ENCODE measurements around the gene C19orf38.

Gene C19orf38, protein sequence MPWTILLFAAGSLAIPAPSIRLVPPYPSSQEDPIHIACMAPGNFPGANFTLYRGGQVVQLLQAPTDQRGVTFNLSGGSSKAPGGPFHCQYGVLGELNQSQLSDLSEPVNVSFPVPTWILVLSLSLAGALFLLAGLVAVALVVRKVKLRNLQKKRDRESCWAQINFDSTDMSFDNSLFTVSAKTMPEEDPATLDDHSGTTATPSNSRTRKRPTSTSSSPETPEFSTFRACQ

DNA sequence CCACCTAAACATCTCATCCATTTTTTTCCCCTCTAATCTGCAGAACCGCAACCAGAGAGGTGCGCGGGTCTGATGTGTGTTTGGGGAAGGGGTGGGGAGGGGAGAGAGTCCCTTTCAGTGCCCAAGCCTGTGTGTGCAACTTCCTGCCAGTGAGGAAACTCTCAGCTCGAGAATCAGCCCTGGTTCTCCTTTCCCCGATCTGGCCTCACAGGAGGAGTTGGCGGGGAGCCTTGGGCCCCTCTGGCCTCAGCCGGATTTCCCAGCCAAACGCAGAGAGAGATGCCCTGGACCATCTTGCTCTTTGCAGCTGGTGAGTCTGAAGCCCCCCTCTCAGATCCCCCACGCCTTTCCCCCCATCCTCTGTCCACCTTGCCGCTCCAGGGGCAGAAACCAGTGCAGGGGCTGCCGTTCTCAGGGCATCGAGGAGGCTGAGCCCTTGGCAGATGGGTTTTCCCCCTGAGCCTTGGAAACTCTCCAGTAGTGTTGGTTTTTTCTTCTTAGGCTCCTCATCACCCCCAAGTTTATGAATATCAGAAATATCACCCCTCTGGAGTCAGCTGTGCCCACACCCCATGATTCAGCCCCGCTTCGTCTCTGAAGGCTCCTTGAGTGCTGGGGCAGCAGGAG is at the start of gene C19orf38:
TSS of gene C19orf38 (plus strand) at position 186 of the 627 bp plus-strand sequence. CDS start at position 280, 94 bp downstream.
- DNase-seq, result peak in 1 of 51 donors; percentile 13

DNA sequence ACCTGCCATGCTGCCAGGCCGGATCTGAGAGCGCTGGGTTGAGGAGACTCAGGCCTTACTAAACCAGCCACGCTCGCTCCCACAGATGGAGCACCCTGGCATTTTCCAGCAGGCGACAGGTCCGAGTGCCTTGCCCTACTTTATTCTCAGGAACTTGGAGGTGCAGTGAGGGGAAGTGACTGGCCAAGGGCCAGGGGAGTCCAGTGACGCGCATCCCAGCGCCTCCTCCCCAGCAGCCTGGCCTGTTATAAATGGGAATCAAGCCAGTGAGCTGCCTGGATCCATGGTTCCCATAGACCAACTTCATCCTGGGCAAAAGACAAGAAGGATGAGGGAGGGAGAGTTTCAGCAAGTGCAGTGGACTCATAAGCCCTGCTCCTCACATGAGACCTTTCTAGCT is 47.7 kb upstream of the C19orf38 start:
- peak in 20 of 51 donors; percentile 4 to 49 (median 24) for DNase-seq

DNA sequence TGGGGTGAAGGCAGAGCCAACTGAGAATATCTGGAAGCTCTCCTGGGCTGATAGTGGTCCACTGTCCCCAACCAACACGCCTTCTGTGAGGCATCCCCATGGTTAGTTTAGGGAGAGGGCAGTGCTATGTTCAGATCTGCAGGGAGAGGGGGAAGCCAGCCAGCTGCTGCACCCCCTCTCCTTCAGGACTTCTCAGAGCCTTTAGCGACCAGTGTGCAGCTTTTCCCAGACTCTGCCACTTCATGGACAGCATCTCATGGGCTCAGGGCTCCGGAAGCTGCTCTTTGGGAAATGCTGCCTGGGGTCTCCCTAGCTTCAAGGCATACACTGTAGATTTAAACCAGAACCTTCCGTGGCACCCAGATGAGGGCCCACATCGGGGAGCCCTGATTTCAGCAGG is 45.7 kb upstream of the C19orf38 start:
- no peak for DNase-seq

DNA sequence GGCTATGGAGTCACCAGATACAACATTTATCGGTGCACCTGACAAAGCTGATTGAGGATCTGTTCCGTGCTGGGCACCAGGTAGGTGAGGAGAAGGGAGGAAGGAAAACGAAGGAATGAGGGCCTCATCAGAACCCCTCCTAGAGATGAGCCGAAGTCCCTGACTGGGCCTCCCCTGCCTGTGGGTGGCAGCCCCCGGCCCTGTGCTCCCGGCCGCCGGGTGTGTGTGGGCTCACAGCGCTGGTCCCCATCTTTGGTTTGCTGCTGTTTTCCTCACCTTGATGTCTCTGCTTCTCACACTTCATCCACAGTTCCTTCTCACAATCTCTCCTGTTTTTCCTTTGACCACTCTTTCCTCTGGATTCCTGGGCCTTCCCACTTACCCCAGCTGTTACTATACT is 45.0 kb upstream of the C19orf38 start:
- no peak for DNase-seq

DNA sequence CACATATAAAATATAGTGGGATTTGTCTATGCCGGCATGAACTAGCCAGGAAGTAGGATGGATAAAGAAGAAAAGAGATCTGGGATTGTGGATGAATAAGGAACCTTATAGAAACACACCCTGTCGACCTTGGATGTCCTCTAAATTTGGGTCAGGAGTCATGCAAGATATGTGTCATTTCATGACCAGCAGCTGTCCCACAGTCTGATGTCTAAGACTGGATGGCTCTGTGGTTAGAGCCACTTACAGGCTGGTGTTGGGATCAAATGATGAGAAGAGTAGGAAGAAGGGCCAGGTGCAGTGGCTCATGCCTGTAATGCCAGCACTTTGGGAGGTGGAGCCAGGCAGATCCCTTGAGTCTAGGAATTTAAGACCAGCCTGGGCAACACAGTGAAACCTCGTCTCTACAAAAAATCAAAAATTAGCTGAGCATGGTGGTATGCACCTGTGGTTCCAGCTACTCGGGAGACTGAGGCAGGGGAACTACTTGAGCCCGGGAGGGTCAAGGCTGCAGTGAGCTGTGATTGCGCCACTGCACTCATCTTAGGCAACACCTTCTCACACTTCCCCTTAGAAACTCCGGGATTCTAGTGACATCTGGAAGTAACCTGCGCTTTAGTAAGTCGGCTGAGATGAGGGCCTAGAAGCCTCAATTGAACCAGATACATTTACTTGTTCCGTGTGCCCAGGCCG is 43.0 kb upstream of the C19orf38 start:
- peak in 4 of 51 donors; percentile 11 to 38 (median 25) for DNase-seq

DNA sequence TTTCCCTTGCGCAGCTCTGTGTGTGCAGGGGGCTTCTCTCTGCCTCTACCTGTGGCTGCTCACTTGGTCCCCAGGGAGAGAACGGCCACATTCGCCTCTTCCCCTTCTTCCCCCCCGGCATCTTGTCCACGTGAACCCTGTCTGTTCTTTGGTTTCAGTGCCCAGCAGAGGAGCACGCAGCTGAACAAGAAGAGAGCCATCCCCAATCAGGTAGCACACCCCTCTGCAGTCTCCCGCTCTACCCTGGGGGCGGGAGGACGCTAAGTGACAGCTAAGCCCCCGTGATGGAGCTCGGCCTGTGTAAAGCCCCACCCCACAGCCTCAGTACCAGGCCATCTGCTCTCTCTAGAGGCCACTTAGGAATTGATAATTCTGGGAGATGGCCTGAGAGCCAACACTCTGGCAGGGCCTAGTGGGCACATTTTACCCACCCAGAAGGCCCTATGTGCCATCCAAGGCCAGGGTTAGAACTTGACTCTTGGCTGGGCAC is 42.4 kb upstream of the C19orf38 start:
- peak in 6 of 51 donors; percentile 8 to 38 (median 14) for DNase-seq

DNA sequence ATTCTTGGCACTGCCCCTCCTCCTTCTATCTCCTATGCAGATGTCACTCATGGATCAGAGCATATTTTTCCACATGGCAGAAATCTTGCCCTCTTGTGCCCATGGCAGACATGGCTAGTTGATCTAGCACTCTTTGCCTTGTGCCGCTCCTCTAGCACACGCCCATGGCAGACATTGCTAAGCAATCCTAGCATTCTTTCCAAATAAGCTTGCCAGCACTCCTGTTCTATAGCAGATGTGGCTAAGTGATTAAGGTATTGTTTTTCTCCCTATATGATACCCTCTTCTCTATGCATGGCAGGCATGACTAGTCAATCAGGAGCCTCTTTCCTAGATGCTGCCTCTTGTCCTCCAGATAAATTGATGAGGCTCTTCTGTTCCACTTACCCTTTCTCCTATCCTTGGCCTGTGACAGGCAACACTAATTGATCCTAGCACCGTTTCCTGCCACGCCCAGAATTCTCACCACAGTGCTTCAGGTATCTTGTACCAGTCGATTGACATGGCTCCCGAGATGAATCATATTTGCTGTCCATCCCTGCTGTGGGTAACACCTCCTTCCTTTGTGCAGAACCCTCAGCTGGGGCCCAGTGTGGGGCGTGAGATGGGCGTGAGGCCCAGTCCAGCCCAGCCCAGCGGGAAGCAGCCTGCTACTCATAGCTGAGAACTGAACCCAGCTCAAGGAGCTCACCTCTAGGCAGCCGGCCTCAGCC is 39.1 kb upstream of the C19orf38 start:
- DNase-seq, result no peak

DNA sequence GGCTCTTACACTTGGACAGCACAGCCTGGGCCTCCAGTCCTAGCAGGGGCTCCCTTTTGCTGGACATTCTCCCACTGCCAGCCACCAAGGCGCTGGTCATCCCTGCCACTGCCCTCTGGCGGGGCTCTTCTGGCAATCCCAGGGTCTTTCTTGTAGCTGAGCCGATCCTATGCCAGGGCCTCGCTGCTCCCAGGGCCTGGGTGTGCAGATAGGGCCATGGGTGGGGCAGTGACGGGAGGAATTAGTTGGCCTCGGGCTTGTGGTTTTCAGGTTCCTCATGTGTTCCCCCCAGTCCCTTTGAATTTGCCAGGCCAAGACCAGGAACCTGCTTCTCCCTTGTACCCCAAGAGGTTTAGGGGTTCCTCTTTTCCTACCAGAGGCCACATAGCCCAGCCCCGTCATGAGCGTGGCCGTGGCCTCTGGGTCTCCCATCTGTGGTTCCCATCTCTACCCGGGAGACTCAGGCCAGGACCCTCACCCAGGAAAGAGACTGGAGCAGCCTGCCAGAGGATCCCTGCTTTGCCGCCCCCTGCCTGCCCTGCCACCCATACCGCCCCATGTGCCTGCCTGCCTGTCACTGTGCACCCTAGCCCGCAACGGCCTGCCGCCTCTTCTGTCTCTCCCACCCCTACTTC is 38.4 kb upstream of the C19orf38 start:
- DNase-seq, result no peak

DNA sequence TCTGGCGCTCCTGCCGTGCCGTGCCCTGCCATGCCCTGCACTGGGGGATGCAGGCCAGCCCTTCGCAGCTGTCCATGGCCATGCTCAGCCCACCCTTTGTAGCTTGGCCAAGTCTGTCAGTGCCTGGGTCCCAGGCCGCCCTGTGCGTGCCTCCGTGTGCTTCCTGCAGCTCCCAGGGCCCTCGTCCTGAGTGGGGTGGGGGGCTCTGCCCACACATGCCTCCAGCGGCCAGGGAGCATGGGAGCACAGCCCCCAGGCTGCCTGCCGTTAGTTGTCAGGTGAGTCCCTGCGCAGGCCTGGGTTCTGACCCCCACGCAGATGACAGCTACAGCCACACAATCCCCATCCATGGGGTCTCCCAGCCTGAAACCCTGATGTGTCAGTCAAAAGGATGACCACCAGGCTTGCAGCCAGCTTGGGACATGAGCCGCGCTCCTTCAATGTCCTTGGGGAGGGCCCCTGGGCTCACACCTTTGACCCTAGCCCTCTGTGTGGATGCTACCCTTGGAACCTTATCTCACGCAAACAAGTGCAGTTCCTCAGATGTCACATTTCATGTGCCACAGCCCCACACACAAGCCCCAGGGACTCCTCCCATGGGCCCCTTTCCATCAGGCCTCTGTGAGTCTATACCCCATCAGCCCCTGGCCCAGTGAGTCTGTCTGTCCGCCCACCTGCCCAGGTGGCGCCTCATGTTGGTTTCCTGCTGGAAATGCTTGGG is 36.7 kb upstream of the C19orf38 start:
- DNase-seq, result no peak

DNA sequence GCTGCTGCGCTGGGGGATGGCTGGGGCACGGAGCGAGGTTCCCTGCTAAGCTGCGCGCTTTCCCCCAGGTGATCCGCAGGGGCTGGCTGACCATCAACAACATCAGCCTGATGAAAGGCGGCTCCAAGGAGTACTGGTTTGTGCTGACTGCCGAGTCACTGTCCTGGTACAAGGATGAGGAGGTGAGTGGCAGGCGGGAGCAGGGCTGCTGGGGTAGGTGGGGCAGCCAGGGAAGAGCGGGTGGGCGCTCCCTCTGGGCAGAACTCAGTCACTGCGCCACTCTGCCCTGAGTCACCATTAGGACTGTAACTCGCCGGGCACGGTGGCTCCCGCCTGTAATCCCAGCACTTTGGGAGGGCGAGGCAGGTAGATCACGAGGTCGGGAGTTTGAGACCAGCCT is 36.0 kb upstream of the C19orf38 start:
- no peak for DNase-seq

DNA sequence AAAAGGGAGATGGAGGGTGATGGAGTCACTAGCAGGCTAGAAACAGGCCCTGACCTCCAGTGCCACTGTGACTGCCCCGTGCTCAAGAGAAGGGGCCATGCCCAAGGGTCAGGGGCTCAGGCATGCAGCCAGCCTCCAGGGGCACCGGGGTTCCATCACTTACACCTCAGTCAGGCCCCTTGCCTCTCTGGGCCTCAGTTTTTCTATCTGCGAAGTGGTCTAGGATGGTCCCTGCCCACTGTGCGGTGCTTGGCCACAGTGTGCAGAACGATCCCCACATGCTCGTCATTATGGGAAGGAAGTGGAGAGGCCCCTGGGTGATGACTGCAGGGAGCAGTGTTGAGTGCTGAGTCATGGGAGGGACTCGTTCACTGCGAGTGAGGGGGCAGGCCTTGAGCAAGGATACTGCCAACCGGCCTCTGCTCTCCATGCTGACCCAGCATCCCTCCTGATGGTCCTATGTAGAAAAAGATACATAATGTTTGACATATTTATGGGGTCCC is 35.3 kb upstream of the C19orf38 start:
- DNase-seq, result peak in 9 of 51 donors; percentile 9 to 37 (median 15)

DNA sequence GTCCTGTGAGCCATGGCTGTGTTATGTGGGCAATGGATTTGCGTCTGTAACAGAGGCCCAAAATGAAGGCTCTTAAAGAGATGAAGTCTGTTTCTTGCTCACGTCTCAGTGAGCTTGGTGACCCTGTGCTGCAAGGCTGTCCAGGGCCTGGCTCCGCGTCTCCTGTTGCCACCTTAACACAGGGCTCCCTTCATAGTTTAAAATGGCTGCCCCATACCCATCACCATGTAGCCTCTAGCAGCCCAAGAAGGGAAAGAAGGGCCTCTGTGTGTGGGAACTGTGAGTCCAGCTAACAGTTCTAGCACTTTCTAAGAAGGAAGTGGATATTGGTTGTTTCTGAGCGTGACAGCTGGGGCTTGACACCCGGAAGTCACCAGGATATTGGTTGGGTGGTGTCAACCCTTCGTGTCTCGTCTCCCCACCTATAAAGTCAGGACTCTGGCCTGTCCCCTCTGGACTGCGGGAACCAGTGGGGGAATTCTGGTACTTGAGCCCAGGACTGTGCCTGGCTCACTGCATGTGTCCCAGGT is 33.1 kb upstream of the C19orf38 start:
- DNase-seq, result no peak

DNA sequence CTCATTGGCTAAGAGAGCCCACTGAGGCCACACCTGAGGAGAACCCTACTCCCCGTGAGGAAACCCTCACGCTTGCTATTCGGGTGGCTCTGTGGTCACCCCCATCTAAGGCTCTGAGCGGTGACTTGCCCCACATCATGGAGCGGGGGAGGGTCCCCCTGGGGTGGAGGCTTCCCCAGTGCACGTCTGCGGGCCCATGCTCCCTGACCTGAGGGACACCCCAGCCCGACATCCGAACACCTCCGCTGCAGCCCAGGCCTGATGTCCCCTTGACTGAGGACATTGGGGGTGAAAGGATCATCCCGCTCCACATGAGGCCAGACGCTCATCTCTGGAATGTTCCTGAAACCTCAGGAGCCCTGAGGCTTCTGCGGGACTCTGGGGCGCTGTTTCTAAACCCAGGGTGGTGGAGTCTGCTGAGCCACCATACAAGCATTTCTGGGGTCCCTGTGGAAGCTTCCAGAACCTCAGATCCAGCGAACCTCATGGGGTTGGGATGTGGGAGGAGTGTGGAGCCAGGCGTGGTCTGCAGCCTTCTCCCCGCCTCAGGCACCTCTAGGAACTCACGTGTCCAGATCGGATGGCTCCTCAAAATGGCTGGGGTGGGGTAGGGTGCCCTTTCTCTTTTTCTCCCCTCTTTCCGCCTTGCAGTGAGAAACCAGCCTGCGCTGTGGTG is 32.1 kb upstream of the C19orf38 start:
- DNase-seq, result no peak

DNA sequence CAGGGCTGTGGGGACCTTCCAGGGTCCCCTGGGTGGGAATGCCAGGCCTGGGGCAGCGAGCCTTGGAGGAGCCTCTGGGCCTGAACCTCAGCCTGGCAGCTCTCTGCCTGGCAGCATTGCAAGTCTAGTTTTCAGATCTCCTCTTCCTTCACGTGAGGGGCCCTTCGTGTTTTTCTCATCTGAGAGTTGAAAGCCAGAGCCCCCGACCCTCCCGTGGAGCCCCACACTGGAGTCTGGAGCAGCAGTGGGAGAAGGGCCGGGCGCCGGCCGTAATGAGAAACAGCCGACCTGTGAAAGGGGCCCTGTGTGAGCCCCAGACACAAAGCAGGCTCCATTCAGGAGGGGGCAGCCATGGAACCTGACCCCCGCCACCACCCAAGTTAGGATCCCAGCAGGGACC is 31.5 kb upstream of the C19orf38 start:
- DNase-seq, result no peak

DNA sequence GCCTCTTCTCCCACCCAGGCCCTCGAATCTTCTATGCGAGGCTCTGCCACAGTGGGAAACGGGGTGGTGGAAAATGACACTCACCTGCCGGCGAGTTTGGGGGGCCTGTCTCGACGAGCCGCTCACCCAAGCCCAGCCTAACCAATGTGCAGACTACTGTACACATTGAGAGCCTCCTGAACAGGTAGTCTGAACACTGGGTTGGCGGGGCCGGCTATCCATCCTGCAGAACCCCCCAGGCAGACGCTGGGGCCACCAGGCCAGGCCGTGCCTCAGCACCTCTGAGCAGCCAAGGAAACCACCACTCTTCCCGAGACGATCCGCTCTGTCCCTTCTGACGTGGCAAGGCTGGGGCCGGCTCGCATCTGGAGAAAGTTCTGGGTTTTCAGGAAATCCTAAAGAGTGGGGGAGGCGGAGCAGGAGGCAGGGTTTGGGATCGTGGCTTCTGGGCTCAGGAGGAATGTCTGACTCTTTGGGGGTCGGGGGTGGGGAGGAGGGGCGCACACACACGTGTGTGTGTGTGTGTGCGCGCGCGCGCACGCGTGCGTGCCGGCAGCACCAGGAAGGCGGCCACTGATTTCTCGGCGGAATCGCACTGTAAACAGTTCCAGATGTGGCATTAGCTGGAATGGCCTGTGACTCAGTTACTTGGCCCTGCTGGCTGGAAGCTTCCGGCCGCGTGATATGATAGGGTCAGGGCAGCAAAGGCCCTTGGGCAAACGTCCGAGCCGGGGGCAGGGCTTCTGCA is 30.8 kb upstream of the C19orf38 start:
- no peak for DNase-seq

DNA sequence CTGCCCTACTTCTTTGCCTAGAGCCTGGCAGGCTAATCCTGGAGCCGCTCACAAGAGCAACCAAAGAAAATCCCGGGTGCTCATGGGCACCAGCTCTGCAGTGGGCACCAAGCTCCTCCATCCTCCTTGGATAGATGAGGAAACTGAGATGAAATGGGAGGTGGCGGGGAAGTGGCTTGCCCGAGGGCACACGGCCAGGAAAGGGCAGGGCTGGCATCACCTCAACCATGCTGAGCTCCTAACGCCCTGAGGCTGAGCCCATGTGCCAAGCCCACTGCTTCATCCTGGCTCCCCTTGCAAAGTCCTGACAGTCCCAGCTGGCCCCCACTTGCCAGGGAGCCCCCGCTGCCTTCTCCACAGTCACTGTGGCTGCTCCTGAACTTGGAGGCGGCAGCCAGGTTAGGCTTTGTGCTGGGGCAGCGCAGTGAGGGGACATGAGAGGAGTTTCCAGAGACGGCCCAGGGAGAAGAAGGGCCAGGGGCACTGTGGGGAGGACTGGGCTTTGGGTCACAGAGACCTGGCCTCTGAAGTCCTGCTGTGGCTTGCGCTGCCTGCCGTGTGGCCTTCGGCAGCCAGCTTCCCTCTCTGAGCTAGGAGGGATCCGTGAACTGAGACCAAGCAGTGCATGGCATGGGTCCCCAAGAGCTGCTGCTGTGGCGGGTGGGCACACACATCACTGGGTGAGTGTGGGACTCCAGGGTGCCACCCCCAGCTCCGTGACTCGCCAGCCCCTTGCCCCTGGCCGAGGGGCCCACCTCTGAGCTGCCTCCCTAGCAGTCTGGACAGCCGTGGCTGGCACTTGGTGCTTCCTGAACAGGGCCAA is 29.7 kb upstream of the C19orf38 start:
- no peak for DNase-seq

DNA sequence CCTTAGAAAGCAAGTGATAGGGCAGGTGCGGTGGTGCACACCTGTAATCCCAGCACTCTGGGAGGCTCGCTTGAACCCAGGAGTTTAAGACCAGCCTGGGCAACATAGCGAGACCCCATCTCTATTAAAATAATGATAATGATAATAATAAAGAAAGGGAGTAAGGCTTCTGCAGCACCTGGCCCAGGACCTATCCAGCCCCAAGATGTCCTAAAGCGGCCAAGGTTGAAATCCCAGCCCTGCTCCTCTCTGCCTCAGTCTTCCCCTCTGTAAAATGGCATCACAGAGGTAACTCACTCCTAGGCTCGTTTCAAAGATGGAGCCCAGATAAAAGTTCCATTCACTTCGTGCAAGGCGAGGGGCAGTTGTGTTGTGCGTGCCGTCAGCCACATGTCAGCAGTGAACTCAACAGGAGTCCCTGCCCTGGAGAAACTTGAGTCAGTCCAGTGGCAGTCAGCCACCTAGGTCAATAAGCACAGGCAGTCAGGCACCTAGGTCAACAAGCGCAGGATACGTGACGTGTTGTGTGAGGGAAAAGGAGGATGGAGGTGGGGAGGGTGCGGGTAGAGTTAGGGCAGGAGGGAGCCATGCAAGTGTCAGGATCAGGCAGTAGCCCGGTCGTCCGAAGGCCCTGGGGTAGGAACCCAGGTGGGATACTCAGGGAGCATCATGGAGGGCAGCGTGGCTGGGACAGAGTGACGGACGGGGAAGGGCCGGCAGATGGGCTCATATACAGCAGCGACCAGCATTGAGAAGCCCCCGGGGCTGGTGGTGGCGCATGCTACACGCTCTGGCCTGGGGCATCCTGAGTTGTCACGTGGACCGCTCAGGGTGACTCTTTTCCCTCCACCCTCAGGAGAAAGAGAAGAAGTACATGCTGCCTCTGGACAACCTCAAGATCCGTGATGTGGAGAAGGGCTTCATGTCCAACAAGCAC is 28.8 kb upstream of the C19orf38 start:
- DNase-seq, result no peak

Measured in hypothalamus (tissue), 51 donors.